GM19328 (cell line): ENCODE measurements around the gene FIZ1.

Experiments used
- ATAC-seq: cut with Tn5 transposase; IDR thresholded peaks from one replicate; pipeline ENCODE4 v1.9.1; 2021; ENCODE audit warnings: mild to moderate bottlenecking, moderate library complexity; ENCODE audit not compliant: unreplicated experiment

FIZ1 gene

GRCh38 chr19:55599468-55599841 lies at the start of gene FIZ1:
Gene FIZ1 (minus strand): TSS chr19:55599517. CDS start chr19:55597865, 1,652 bp downstream.
- ATAC-seq = peak; percentile 52

GRCh38 chr19:55648585-55649267 lies 49.4 kb upstream of the FIZ1 start:
- ATAC-seq = no peak

DNA sequence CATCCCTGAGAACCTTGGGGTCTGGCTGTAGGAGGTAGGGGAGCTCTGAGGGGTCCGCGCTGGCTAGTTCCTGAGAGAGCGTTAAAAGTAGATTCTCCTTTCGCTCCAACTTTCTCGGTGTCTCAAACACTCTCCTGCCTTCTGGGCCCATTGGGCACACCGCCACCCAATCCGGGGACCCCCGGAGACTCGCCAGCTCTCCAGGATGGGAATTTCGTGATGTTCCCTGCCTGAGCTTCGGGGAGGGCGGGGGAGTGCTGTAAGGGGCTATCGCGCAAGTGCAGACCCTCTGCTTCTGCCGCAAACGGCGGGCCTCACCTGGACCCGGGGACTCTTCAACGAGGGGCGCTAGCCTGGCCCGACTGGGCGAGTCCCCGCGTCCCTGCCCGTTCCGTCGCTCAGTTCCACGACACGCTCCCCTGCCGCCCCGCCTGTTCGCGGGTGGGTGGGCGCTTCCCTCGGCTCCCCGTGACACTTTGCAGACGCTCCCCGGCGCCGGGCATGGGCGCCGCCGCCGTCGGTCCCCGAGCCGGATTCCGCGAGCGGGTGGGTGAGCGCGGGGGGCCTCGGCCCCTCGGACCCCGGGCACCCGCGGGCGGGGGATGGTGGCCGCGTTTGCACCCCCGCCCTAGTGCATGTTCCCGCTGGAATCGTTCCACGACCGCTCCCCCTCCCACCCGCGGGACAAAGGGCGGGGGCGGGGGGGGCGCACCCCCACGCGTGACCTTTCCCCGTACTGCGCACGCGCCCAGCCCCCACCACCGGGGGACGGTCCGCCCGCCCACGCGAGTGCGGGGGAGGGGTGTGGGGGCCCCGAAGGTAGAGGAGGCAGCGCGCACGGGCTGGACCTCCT lies 48.6 kb upstream of the FIZ1 start, which contains the start of gene CCDC106:
TSS of gene CCDC106 (plus strand) at position 481 of the 853 bp plus-strand sequence. CDS start 835 bp downstream, outside the sequence.
- ATAC-seq = no peak

DNA sequence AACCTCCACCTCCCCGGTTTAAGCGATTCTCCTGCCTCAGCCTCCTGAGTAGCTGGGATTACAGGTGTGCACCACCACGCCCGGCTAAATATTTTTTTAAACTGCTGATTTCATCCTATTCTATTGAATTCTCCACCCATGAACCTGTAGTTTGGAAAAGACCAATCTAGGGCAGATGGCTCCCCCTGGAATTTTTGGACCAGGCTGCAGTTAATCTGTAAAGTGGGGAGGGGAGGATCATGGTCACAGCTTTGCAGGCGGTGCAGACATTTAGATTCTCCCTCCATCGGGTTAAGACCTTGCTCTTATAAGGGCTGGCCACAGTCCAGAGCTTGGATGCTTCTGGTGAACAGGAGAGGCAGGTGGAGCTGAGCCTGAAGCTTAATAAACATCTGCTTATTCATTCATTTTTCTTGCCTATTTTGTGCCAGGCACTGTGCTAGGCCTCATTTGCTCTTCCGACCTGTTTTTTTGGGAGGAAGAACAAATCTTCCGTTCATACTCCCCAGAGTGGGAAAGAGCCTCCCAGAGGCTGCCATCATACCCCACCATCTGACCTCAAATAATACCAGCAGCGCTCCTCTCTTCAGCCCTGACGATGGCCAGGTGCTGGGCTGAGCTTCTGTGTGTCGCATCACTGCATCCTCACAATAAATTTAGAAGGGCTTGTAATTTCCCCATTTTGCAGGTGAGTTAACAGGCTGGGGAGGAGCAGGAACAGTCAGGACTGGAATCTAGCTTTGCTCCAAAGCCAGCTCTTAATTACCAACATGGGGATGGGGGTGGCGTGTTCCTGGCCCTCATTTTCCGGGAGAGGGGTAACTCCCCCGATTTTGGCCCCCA lies 47.8 kb upstream of the FIZ1 start:
- no peak for ATAC-seq

GRCh38 chr19:55645512-55645881 lies 46.2 kb upstream of the FIZ1 start:
- no peak for ATAC-seq

DNA sequence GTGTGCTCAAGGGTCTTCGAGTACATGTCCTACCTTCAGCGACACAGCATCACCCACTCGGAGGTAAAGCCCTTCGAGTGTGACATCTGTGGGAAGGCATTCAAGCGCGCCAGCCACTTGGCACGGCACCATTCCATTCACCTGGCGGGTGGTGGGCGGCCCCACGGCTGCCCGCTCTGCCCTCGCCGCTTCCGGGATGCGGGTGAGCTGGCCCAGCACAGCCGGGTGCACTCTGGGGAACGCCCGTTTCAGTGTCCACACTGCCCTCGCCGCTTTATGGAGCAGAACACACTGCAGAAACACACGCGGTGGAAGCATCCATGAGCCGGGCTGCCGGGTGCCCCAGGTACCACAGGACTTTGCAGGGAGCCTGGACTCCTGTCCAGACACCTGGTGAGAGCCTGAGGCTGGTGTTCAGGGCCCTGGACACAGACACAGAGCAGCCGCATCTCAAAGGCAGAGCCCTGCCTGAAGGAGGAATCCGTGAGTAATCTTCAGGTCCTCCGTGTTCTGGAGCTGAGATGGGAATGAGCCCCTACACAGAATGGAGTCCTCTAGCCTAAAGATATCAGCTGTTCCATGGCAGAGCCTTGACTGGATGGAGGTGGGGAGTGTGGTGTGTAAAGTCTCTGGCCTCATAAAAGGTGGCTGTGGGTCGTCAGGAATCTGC lies 45.7 kb upstream of the FIZ1 start:
- no peak for ATAC-seq

DNA sequence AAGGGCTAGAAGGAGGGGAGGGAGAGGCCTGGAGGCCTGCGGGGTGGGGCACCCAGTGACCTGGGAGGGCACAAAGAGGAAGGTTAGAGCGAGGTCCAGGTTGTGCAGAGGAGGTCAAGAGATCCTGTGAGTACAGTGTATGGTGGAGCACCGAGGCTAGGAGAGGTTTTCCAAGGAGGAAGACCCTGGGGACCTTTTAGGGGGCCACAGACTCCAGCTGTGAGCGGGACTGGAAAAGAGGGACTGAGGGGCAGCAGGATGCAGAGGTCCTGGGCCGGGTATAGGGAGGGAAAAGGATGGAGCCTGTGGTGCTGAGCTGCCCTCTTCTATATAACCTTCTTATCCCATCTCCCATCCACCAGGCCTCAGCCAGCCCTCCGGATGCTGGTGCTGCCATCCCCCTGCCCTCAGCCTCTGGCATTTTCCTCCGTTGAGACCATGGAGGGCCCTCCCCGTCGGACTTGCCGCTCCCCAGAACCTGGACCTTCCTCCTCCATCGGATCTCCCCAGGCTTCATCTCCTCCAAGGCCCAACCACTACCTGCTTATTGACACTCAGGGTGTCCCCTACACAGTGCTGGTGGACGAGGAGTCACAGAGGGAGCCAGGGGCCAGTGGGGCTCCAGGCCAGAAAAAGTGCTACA lies 45.0 kb upstream of the FIZ1 start:
- no peak for ATAC-seq

DNA sequence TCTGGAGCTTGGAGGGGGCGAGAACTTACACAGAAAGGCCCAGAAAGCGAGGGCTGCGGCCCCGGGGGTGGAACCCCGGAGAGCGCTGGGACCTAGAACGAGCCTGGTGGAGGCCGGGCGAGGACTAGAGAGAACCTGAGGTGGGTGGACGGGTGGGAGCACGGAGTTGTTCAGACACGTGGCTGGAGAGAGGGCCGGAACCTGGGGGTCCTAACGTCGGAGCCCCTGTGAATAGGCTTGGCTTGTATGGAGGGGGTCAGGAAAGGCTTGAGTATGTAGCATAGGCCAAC lies 44.5 kb upstream of the FIZ1 start:
- ATAC-seq = no peak

DNA sequence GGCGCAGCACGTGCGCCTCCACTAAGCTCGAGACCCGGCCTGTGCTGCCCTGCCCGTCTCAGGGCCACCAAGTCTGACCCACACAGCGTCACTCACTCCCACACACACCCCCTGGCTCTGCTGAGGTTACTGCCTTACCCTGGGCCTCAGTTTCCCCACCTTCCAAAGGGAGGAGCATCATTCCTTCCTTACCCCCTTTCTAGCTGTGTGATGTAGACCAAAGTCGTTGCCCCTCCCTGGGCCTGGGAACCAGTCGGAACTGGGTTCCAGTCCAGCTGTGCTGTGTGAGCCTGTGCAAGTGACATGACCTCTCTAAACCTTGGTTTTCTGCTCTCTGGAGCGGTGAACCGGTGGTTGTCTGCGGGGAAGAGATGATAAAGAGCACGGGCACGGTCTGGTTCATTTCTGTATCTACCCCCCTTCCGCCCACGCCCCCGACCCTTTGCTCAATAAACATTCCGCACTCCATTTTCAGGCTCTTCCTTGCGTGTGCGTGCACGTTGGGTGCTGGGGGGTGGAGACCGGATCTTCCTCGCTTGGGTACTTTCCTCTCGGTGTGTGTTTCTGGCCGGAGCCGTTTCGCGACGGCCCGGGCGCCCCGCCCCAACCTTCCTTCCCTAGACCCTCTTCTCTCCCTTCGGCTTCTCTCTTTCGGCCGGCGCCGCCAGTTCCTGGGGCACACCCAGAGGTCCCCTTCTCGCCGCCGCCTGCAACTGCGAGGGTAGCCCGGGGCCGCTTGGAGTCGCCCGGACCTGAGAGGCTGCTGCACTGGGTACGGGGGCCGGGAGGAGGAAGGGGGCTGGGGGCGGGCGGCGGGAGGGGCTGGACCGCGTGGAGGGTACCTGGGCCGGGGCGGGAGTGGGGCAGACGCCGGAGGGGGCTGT lies 43.9 kb upstream of the FIZ1 start, which contains the start of gene ZNF581:
TSS of gene ZNF581 (plus strand) at position 647 of the 884 bp plus-strand sequence. CDS start 923 bp downstream, outside the sequence.
- ATAC-seq = no peak

GRCh38 chr19:55642153-55643002 lies 43.1 kb upstream of the FIZ1 start:
- ATAC-seq = no peak

GRCh38 chr19:55641426-55642152 lies 42.3 kb upstream of the FIZ1 start:
- no peak for ATAC-seq

DNA sequence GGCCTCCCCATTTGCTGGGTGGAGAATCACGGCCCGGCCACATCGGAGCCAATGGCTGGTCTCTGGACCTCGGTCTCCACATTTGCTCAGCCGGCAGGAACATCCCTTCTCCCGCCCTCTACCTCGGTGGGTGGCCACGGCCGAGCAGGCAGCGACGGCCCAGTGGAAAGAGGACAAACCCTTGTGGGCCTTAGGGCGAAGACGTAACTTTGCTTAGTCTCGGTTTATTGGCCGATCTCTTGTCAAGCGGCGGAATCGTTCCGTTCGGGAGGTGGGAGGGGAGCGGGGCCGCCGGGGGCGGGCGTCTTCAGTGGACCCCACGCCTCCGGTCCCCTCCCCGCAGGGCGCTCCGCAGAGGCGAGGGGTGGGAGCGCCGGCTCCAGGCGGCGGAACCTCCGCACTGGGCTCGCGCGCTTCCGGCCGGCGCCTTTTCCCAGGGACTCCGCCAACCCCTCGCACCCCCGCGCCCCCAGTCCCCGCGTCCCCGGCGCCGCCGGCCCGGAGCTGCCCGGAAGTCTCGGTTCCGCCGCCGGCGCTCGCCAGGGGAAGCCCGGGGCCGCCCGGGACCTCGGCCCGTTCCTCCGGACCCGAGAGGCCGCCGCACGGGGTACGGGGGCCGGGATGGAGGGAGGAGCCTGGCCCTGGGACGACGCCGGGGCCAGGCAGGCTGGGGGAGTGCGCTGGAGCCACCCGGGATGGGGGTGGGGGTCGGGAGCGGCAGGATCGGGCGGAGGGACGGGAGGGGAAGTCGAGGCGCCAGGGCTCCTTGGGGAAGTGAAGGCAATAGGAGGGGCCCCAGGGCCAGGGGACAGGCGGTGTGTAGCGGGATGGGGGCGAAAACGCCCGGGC lies 41.5 kb upstream of the FIZ1 start, which contains the start of gene ZNF580:
TSS of gene ZNF580 (plus strand) at position 426 of the 849 bp plus-strand sequence. CDS start 1,507 bp downstream, outside the sequence.
- ATAC-seq = no peak

DNA sequence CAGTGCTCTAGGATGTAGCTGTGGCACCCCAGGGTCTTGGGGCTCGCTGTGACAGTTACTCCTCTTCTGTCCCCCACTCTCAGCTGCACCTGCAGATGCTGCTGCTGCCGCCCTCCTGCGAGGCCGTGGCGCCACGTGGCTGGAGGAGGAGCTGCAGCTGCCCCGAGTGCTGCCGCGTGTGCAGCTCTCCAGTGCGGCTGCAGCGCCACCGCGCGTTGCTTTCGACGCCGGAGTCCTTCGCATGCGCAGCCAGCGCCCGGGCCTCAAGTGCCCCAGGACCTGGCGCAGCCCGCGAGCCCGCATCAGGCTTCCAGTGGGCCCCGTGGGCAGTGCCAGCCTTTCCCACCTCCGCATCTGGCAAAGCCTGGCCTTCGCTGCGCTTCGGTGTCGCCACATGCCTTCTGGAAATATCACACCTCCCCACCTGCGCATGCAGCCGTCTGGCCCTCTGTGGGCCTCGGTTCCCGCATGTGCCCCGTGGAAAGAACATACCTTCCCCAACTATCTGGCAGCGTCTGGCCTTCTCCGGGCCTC lies 40.8 kb upstream of the FIZ1 start:
- no peak for ATAC-seq

DNA sequence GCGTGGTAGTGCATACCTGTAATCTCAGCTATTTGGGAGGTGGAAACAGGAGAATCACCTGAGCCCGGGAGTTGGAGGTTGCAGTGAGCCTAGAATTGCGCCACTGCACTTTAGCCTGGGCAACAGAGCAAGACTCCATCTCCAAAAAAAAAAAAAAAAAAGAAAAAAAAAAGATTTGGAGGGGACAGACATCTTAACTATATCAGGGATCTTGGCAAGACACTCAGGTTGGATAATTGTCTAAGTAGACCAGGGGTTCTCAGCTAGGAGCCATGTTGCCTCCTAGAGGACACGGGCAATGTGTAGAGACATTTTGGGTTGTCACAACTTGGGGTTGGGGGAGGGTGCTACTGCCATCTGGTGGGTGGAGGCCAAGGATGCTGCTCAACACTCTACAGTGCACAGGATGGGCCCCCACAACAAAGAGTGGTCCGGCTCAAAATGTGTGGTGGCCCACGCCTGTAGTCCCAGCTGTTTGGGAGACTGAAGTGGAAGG lies 39.6 kb upstream of the FIZ1 start:
- ATAC-seq = no peak

GRCh38 chr19:55637534-55637933 lies 38.2 kb upstream of the FIZ1 start:
- ATAC-seq = no peak

GRCh38 chr19:55636723-55637122 lies 37.4 kb upstream of the FIZ1 start:
- ATAC-seq = no peak
